ENCODE measurements around the gene G0S2.

The G0S2 gene

GRCh38 chr1:209648931-209649776, 26.1 kb upstream of the G0S2 start:
- TF ChIP-seq CTCF (IDR thresholded peaks at IDR 0.05; ENCODE audit: low read depth, low read length, missing control alignments): no peak
- peak; percentile 85 for DNase-seq (ENCODE audit: extremely low read depth, low read depth)
- no peak overlapping the region for H3K4me3 ChIP-seq (replicated peaks; ENCODE audit: low read depth, low read length)

- DNase-seq (ENCODE audit: extremely low read depth, low read depth): no peak
- H3K4me3 ChIP-seq (replicated peaks; ENCODE audit: low read depth, low read length): no peak overlapping the region
- TF ChIP-seq CTCF (IDR thresholded peaks at IDR 0.05; ENCODE audit: low read depth, low read length, missing control alignments): no peak
Measured at GRCh38 chr1:209650454-209650853, 24.8 kb upstream of the G0S2 start.

GRCh38 chr1:209651138-209651587, 24.0 kb upstream of the G0S2 start:
- no peak for TF ChIP-seq CTCF (IDR thresholded peaks at IDR 0.05; ENCODE audit: low read depth, low read length, missing control alignments)
- peak; percentile 54 for DNase-seq (ENCODE audit: extremely low read depth, low read depth)
- no peak overlapping the region for H3K4me3 ChIP-seq (replicated peaks; ENCODE audit: low read depth, low read length)

- no peak within 1 kb of the TSS for H3K4me3 ChIP-seq (replicated peaks; ENCODE audit: low read depth, low read length)
- no peak for DNase-seq (ENCODE audit: extremely low read depth, low read depth)
- TF ChIP-seq CTCF (IDR thresholded peaks at IDR 0.05; ENCODE audit: low read depth, low read length, missing control alignments): no peak
Measured at GRCh38 chr1:209652121-209652735, 23.0 kb upstream of the G0S2 start, which contains the start of gene LAMB3. Gene LAMB3 (minus strand): TSS chr1:209652425. CDS start chr1:209650944, 1,481 bp downstream.

- no peak for TF ChIP-seq CTCF (IDR thresholded peaks at IDR 0.05; ENCODE audit: low read depth, low read length, missing control alignments)
- H3K4me3 ChIP-seq (replicated peaks; ENCODE audit: low read depth, low read length): no peak overlapping the region
- no peak for DNase-seq (ENCODE audit: extremely low read depth, low read depth)
Measured at GRCh38 chr1:209652873-209653401, 22.3 kb upstream of the G0S2 start.

- no peak for DNase-seq (ENCODE audit: extremely low read depth, low read depth)
- TF ChIP-seq CTCF (IDR thresholded peaks at IDR 0.05; ENCODE audit: low read depth, low read length, missing control alignments): no peak
- no peak overlapping the region for H3K4me3 ChIP-seq (replicated peaks; ENCODE audit: low read depth, low read length)
Measured at GRCh38 chr1:209653915-209654351, 21.3 kb upstream of the G0S2 start.

Measured in HFF-Myc (cell line).